Panc1 (cell line): ENCODE data around the gene MSI2. TPM values are rescaled to one million over a fixed set of nuclear protein-coding genes. Genes with fewer than 3 reads are reported as not detected.

ENCODE experiments used
- ATAC-seq: fragments of 200-7000 bp; cut with Tn5 transposase; 2 replicates; pipeline ENCODE4 v1.9.1; 2020; ENCODE audit warnings: mild to moderate bottlenecking, moderate library complexity
- BruUV-seq: library from RNA; stranded (reverse); fragments of 400-500 nt; replicated peaks from 2 replicates; lab custom pipeline; 2021; lab: Mats Ljungman, UMichigan
- CTCF ChIA-PET: fragments of 300-600 bp; sonication (Branson Sonifier 250); formaldehyde crosslinking; loops from one replicate; lab custom pipeline; 2022; ENCODE audit warnings: antibody characterized with exemption; lab: Charles Lee
- POLR2A ChIA-PET: fragments of 300-600 bp; sonication (Branson Sonifier 250); formaldehyde crosslinking; loops from one replicate; lab custom pipeline; 2022; ENCODE audit warnings: antibody characterized with exemption; lab: Charles Lee
- DNase-seq: peaks from one replicate; pipeline ENCODE4 v3.0.0-alpha.2; 2010; ENCODE audit warnings: low read depth, low spot score
- H3K27ac ChIP-seq: 2 replicates; pipeline ENCODE4 v1.5.1; 2011; ENCODE audit warnings: mild to moderate bottlenecking, low read length, inconsistent platforms
- H3K27me3 ChIP-seq: fragments of 200-500 bp; sonication (Bioruptor generic); 2 replicates; pipeline ENCODE4 v1.6.0; 2014; ENCODE audit warnings: low read length, inconsistent platforms; ENCODE audit not compliant: control insufficient read depth, insufficient read depth
- H3K36me3 ChIP-seq: fragments of 200-500 bp; sonication (Bioruptor generic); 2 replicates; pipeline ENCODE4 v1.5.1; 2014; ENCODE audit warnings: inconsistent platforms, mild to moderate bottlenecking, low read length, moderate library complexity; ENCODE audit not compliant: control insufficient read depth, insufficient read depth
- H3K4me1 ChIP-seq: 2 replicates; pipeline ENCODE4 v1.5.1; 2011; ENCODE audit warnings: inconsistent platforms, mild to moderate bottlenecking, low read length, moderate library complexity; ENCODE audit not compliant: control insufficient read depth, insufficient read depth
- H3K4me3 ChIP-seq, 2 experiments: 2 replicates each; pipeline ENCODE4 v1.5.1; 2011 to 2012; ENCODE audit warnings: low read depth in 2 of 2, low read length in 2 of 2, mild to moderate bottlenecking in 2 of 2, inconsistent platforms in 1 of 2, moderate library complexity in 1 of 2
- H3K9me3 ChIP-seq: fragments of 200-500 bp; sonication (Bioruptor generic); 2 replicates; pipeline ENCODE4 v1.5.1; 2014; ENCODE audit warnings: low read depth, mild to moderate bottlenecking, inconsistent platforms, low read length, moderate library complexity; ENCODE audit not compliant: control insufficient read depth, insufficient read depth
- CTCF ChIP-seq: fragments of 450-650 bp; IDR thresholded peaks from 2 replicates; pipeline ENCODE4 v1.5.1; 2017; ENCODE audit warnings: mild to moderate bottlenecking
- POLR2AphosphoS5 ChIP-seq: IDR thresholded peaks from 2 replicates; pipeline ENCODE4 v1.6.1; 2012; ENCODE audit warnings: mild to moderate bottlenecking, low read depth, low read length, moderate library complexity
- REST ChIP-seq, 2 experiments: IDR thresholded peaks; 2 replicates each; pipeline ENCODE4 v1.6.1; 2011 to 2012; ENCODE audit warnings: low read depth in 2 of 2, control low read depth in 1 of 2, low read length in 1 of 2, mild to moderate bottlenecking in 1 of 2, moderate library complexity in 1 of 2; ENCODE audit not compliant: insufficient read depth in 1 of 2
- SIN3A ChIP-seq: IDR thresholded peaks from 2 replicates; pipeline ENCODE4 v1.6.1; 2012; ENCODE audit warnings: low read depth, mild to moderate bottlenecking, low read length, moderate library complexity, borderline replicate concordance; ENCODE audit not compliant: insufficient read depth
- TCF7L2 ChIP-seq: IDR thresholded peaks from 2 replicates; pipeline ENCODE4 v1.6.1; 2011; ENCODE audit warnings: mild to moderate bottlenecking, low read depth, low read length, inconsistent platforms
- in situ Hi-C: cut with HindIII; loops from 2 replicates; pipeline ENCODE4 v1.10.0; 2016; ENCODE audit warnings: low sequenced_read_pairs, low pct_unique_long_range_greater_than_20kb
- intact Hi-C: fragments of 100-400 bp; cut with micrococcal nuclease; formaldehyde crosslinking; loops from one replicate; pipeline ENCODE4 v1.10.0; 2022; ENCODE audit not compliant: unreplicated experiment
- total RNA-seq: library from RNA; stranded (reverse); gene quantifications from one replicate; pipeline ENCODE4 v1.2.1, GENCODE V29; 2021; ENCODE audit not compliant: unreplicated experiment

MSI2 gene
- total RNA-seq, 1 experiment from 2014 or later: 38.5 TPM

GRCh38 chr17:57366177-57366557 lies 109.8 kb downstream of the MSI2 start:
- no peak overlapping the region for H3K4me3 ChIP-seq
- intact Hi-C loops: no loop called here
- POLR2A ChIA-PET: no interaction called here

GRCh38 chr17:57366558-57367351 lies 110.4 kb downstream of the MSI2 start:
- intact Hi-C loops (no loop called here), in situ Hi-C loops (no loop called here)
- DNase-seq (no peak), ATAC-seq (no peak)
- no peaks in the 10 kb centered on the region for H3K36me3 ChIP-seq
- ChIA-PET CTCF (no interaction called here), POLR2A (no interaction called here)
- no peaks in the 10 kb centered on the region for H3K27me3 ChIP-seq
- no peak overlapping the region for H3K27ac ChIP-seq
- no peak overlapping the region for H3K4me3 ChIP-seq
- peaks cover 16% of the 10 kb centered on the region for H3K4me1 ChIP-seq
- BruUV-seq: no TSS peak
- TF ChIP-seq REST (IDR thresholded peaks at IDR 0.05; ENCODE audit: insufficient read depth in 1 of 2, low read depth in 2 of 2, low read length in 1 of 2): no peak
- TF ChIP-seq SIN3A: no peak
- no peak for TF ChIP-seq TCF7L2
- no peak for TF ChIP-seq POLR2AphosphoS5
- TF ChIP-seq CTCF: no peak
- H3K9me3 ChIP-seq: no peaks in the 10 kb centered on the region

More at GRCh38 chr17:57366177-57366557, 109.8 kb downstream of the MSI2 start:
- TF ChIP-seq POLR2AphosphoS5 (no peak), SIN3A (no peak), REST (IDR thresholded peaks at IDR 0.05; ENCODE audit: insufficient read depth in 1 of 2, low read depth in 2 of 2, low read length in 1 of 2) (no peak), CTCF (no peak), TCF7L2 (no peak)
- DNase-seq (no peak), ATAC-seq (no peak)
- Histone ChIP-seq H3K9me3 (no peaks in the 10 kb centered on the region), H3K27ac (no peak overlapping the region), H3K36me3 (no peaks in the 10 kb centered on the region), H3K4me1 (peaks cover 13% of the 10 kb centered on the region), H3K27me3 (no peaks in the 10 kb centered on the region)
- BruUV-seq: no TSS peak
- in situ Hi-C loops: no loop called here
- CTCF ChIA-PET: no interaction called here
